GM20431 (cell line): ENCODE results near the gene SLC39A8.

Experiments used
- in situ Hi-C: fragments of 300-500 bp; cut with MseI, MboI; formaldehyde crosslinking; loops from one replicate; pipeline ENCODE4 v1.15.0; 2020; ENCODE audit warnings: low sequenced_read_pairs; ENCODE audit not compliant: unreplicated experiment

Gene SLC39A8

DNA sequence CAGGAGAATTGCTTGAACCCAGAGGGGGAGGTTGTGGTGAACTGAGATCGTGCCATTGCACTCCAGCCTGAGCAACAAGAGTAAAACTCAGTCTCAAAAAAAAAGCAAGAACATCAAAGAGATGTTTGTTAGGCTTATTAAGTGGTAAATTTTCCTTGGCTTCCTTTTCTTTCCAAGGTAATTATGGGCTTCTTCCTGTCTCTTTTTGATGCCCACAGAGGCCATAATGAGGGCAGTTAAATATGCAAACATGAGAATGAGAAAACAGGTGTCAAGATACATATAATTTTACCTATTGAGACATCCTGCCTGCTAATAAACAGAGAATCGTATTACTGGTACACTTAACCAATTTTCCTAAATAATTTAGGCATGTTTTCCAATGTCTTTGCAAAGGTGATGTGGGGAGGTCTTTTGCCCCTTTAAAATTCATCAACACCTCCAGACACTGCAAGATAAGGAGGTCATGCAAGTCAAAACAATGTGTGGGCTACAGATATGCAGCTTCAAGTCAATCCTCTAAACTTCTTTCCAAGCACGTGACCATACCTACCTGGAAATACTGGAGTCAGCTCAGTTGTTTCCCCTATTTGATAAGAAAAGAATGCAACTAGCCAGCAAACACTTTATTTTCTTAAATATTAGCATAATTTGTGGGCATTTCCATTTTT lies 2.7 kb downstream of the SLC39A8 start:
- in situ Hi-C loops = no loop called here

GRCh38 chr4:102341201-102341600 lies 4.1 kb downstream of the SLC39A8 start:
- in situ Hi-C loops = no loop called here

DNA sequence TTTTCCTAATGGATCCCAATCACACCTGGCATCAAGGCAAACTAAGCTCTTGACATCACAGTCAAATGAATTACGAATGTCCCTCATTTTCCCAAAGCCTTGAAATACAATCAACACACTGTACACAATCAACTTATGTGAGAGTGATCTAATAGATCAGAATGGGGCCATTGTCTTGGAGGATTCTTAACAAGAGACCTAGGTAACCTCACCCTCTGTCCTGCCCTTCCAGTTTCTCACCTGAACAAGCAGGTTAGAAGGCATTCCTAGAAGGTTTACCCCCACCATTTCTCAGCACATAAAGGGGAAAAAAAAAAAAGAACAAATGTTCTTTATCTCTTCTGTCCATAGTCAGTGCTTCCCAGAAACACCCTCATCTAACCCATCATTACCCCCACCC lies 6.3 kb downstream of the SLC39A8 start:
- in situ Hi-C loops = no loop called here

GRCh38 chr4:102338405-102338804 lies 6.9 kb downstream of the SLC39A8 start:
- in situ Hi-C loops = no loop called here

GRCh38 chr4:102335616-102336015 lies 9.7 kb downstream of the SLC39A8 start:
- in situ Hi-C loops = no loop called here

GRCh38 chr4:102334624-102335023 lies 10.7 kb downstream of the SLC39A8 start:
- in situ Hi-C loops = no loop called here

- in situ Hi-C loops = no loop called here
Measured at GRCh38 chr4:102333787-102334186, 11.5 kb downstream of the SLC39A8 start.

- in situ Hi-C loops = no loop called here
Measured at GRCh38 chr4:102328045-102328444, 17.2 kb downstream of the SLC39A8 start.

DNA sequence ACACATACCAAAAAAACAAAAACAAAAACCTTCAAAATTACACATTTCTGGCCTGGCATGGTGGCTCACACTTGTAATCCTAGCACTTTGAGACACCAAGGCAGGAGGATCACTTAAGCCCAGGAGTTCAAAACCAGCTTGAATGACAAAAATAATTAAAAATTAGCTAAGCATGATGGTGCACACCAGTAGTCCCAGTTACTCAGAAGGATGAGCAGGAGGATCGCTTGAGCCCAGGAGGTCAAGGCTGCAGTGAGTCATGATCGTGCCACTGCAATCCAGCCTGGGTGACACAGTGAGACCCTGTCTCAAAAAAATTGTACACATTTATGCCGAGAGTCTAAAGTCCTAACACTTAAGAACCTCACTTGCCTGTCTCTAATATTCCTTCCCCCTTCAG lies 18.3 kb downstream of the SLC39A8 start:
- in situ Hi-C loops = no loop called here

DNA sequence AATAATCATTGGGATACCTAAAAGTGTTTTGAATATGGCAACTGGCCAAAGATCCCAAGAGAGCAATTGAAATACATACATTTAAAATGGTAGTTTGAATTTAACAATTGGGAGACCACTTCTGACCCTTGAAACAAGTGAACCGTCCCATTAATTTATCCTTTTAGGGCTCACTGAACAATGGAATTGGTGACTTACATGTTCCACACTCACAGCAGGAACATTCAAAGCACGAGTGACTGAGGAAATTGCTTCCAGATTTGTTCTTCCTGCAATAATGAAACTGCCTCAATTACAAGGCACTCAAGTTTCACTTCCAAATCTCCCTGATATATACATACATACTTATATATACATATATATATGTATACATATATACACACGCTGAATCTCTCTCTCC lies 20.6 kb downstream of the SLC39A8 start:
- in situ Hi-C loops = no loop called here

- in situ Hi-C loops = no loop called here
Measured at GRCh38 chr4:102322736-102323135, 22.5 kb downstream of the SLC39A8 start.

DNA sequence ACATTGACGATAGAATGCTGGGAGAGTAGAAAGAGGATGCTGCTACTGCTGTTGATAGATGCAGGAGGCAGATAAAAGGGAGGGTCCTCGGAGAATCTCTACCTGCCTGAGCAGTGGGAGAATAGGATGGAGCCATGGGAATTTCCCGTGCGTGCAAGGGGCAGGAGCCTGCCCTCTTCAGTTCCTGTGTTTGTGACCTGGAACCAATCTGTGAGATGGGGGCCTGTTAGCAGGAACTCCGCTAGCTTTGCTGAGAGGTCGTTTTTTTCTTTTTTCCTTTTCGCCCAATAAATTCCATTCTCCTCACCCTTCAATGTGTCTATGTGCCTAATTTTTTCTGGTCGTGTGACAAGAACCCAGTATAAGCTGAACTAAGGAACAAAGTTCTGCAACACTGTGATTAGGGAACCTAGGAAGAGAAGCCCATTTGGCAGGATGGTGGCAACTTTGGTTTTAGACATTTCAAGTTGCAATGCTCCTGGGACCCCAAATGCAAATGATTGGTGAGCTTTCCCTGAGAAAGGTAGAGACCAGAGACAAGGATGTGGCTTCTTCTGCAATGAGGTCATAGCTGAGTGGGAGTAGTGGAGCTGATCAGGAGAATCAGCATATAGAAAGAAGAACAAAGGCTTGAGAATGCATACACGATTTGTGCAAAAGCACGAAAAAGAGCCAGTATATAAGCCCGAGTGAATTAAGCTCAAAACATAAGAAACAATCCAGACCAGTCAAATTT lies 23.9 kb downstream of the SLC39A8 start:
- in situ Hi-C loops = no loop called here

DNA sequence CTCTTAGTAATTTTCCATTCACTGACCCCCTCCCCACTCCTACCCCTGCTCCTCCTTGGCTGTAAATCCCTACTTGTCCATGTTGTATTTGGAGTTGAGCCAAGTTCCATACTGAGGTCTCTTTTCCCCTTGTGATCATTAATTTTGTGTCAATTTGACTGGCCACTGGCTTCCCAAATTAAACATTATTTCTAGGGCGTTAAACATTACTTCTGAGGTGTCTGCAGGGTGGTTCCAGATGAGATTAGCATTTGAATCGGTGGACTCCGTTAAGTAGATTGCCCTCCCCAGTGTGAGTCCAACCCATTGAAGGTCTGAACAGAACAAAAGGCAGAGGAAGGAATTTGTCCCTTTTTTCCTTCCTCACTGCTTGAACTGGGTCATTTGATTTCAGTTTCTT lies 25.7 kb downstream of the SLC39A8 start:
- in situ Hi-C loops = no loop called here

GRCh38 chr4:102318526-102318925 lies 26.8 kb downstream of the SLC39A8 start:
- in situ Hi-C loops = no loop called here

DNA sequence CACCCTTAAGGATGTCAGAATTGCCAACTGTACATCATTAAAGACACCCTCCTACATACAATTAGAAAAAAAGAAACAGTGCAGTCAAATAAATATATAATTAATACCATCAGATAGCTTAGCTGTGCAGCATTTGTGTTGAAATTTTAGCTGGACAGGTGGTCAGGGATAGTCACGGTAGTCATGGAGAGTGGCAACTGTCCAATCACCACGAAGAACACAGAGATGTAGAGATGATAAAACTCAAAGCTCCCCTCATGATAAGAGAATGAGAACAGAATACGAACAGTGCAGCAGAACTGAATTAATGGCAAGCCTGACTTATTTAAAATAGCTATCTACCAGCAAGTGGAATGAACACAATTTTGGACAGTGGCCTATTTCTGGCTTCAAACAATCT lies 27.2 kb downstream of the SLC39A8 start:
- in situ Hi-C loops = no loop called here

DNA sequence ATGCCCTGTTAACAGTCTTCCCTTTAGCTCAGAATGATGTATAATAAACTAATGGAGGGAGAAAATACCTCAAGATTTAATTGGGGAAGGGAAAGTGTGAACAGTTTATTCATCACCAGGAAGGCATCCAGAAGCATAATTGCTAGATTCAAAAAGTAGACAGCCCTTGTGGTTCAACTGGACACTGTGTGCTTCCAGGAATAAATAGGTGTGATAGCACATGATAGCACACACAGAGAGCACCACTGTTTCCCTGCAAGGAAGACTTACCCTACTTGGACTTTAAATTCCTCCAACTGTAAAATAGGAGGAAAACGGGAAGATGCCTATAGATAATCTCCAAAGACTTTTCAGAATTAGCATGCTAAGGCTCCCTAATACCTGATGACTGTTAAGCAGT lies 27.8 kb downstream of the SLC39A8 start:
- in situ Hi-C loops = no loop called here

DNA sequence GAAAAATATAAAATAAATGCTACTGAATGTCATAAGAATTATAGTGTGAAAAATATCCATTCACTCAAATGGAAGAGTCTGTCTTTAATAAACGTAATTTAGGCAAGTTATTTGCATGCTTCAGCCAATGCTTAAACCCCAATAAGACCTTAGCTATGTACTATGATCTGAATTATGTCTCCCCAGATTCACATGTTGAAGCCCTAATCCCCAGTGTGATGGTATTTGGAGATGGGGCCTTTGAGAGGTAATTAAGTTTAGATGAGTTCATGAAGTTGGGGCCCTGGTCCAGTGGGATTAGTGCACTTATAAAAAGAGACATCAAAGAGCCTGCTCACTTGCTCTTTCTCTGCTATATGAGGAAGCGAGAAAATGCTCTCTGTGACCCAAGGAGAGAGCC lies 28.7 kb downstream of the SLC39A8 start:
- in situ Hi-C loops = no loop called here

GRCh38 chr4:102315532-102315931 lies 29.8 kb downstream of the SLC39A8 start:
- in situ Hi-C loops = no loop called here

DNA sequence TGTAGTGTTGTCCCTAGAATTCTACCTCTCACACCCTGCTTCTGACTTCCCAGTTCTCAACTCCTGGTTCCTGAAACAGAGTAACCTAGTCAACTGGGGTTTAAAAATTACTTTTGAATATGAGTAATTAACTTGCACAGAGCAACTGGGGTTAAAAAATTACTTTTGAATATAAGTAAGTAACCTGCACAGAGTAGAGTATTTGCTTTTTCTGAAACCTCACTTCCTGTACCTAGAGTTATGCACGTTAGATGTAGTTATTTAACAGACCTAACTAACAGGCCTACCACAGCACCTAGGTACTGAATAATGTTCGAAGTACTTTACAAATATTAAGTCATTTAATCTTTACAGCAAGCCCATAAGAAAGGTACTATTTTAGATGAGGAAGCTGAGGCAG lies 32.9 kb downstream of the SLC39A8 start:
- in situ Hi-C loops = no loop called here

- in situ Hi-C loops = no loop called here
Measured at GRCh38 chr4:102311912-102312311, 33.4 kb downstream of the SLC39A8 start.

DNA sequence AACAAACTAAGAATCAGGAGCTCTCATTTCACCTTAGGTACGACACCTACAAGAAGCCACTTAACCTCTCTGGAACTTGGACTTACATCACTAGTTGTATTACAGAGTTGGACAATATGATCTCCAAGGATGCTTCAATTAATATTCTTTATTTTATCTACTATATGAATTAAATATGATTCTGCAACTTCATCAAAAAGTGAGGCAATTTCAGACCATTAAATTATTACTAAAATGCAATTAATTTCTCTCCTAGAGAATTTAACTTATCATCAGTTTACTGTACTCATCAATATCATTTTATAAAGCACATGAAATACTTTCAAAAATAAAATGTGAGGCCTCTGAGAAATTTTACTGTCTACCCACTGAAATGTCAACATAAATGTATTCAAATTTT lies 33.9 kb downstream of the SLC39A8 start:
- in situ Hi-C loops = no loop called here
